Measurements from ENCODE around the gene ZNF33B.

ZNF33B gene

GRCh38 chr10:42609872-42610271, 28.5 kb downstream of the ZNF33B start:
- no peak for TF ChIP-seq TAF1 (IDR thresholded peaks at IDR 0.05; ENCODE audit: borderline replicate concordance, insufficient read depth, low read length)
- no peak for TF ChIP-seq SIN3A (IDR thresholded peaks at IDR 0.05; ENCODE audit: borderline replicate concordance, insufficient read depth, low read length)
- TF ChIP-seq POLR2AphosphoS5 (IDR thresholded peaks at IDR 0.05; ENCODE audit: low read depth, low read length) = no peak
- TF ChIP-seq REST (IDR thresholded peaks at IDR 0.05; ENCODE audit: insufficient read depth in 1 of 2, low read depth in 2 of 2, low read length in 2 of 2) = no peak
- TF ChIP-seq FOXP2 (optimal IDR thresholded peaks at IDR 0.05; ENCODE audit: borderline replicate concordance, extremely low read depth, extremely low read length, insufficient read depth) = no peak

- TF ChIP-seq REST (IDR thresholded peaks at IDR 0.05; ENCODE audit: insufficient read depth in 1 of 2, low read depth in 2 of 2, low read length in 2 of 2) (no peak), SIN3A (IDR thresholded peaks at IDR 0.05; ENCODE audit: borderline replicate concordance, insufficient read depth, low read length) (no peak), FOXP2 (optimal IDR thresholded peaks at IDR 0.05; ENCODE audit: borderline replicate concordance, extremely low read depth, extremely low read length, insufficient read depth) (no peak), POLR2AphosphoS5 (IDR thresholded peaks at IDR 0.05; ENCODE audit: low read depth, low read length) (no peak), TAF1 (IDR thresholded peaks at IDR 0.05; ENCODE audit: borderline replicate concordance, insufficient read depth, low read length) (no peak)
Measured at GRCh38 chr10:42598249-42598873, 40.0 kb downstream of the ZNF33B start.

GRCh38 chr10:42596196-42596595, 42.2 kb downstream of the ZNF33B start:
- TF ChIP-seq REST (IDR thresholded peaks at IDR 0.05; ENCODE audit: insufficient read depth in 1 of 2, low read depth in 2 of 2, low read length in 2 of 2) (no peak), FOXP2 (optimal IDR thresholded peaks at IDR 0.05; ENCODE audit: borderline replicate concordance, extremely low read depth, extremely low read length, insufficient read depth) (no peak), SIN3A (IDR thresholded peaks at IDR 0.05; ENCODE audit: borderline replicate concordance, insufficient read depth, low read length) (no peak), TAF1 (IDR thresholded peaks at IDR 0.05; ENCODE audit: borderline replicate concordance, insufficient read depth, low read length) (no peak), POLR2AphosphoS5 (IDR thresholded peaks at IDR 0.05; ENCODE audit: low read depth, low read length) (no peak)

GRCh38 chr10:42594246-42594650, 44.1 kb downstream of the ZNF33B start:
- TF ChIP-seq FOXP2 (optimal IDR thresholded peaks at IDR 0.05; ENCODE audit: borderline replicate concordance, extremely low read depth, extremely low read length, insufficient read depth) (no peak), POLR2AphosphoS5 (IDR thresholded peaks at IDR 0.05; ENCODE audit: low read depth, low read length) (no peak)

GRCh38 chr10:42593284-42593683, 45.1 kb downstream of the ZNF33B start:
- no peak for TF ChIP-seq REST (IDR thresholded peaks at IDR 0.05; ENCODE audit: insufficient read depth in 1 of 2, low read depth in 2 of 2, low read length in 2 of 2)
- no peak for TF ChIP-seq SIN3A (IDR thresholded peaks at IDR 0.05; ENCODE audit: borderline replicate concordance, insufficient read depth, low read length)
- TF ChIP-seq TAF1 (IDR thresholded peaks at IDR 0.05; ENCODE audit: borderline replicate concordance, insufficient read depth, low read length) = no peak
- no peak for TF ChIP-seq FOXP2 (optimal IDR thresholded peaks at IDR 0.05; ENCODE audit: borderline replicate concordance, extremely low read depth, extremely low read length, insufficient read depth)
- no peak for TF ChIP-seq POLR2AphosphoS5 (IDR thresholded peaks at IDR 0.05; ENCODE audit: low read depth, low read length)
